PC-3 (cell line): ENCODE results near the gene MAP2K1.

Source experiments
- CTCF ChIP-seq: fragments of 300-600 bp; sonication (generic); conservative IDR thresholded peaks from 2 replicates; pipeline ENCODE4 v1.5.1; 2017; ENCODE audit warnings: antibody characterized with exemption, low read depth, mild to moderate bottlenecking, low read length
- EZH2 ChIP-seq: fragments of 300-600 bp; sonication (generic); IDR thresholded peaks from one replicate; pipeline ENCODE4 v1.6.1; 2017; ENCODE audit warnings: antibody characterized with exemption, mild to moderate bottlenecking, low read length; ENCODE audit not compliant: unreplicated experiment
- EZH2phosphoT487 ChIP-seq: fragments of 300-600 bp; sonication (generic); IDR thresholded peaks from 2 replicates; pipeline ENCODE4 v1.6.1; 2018; ENCODE audit warnings: mild to moderate bottlenecking, antibody characterized with exemption, low read length, borderline replicate concordance

DNA sequence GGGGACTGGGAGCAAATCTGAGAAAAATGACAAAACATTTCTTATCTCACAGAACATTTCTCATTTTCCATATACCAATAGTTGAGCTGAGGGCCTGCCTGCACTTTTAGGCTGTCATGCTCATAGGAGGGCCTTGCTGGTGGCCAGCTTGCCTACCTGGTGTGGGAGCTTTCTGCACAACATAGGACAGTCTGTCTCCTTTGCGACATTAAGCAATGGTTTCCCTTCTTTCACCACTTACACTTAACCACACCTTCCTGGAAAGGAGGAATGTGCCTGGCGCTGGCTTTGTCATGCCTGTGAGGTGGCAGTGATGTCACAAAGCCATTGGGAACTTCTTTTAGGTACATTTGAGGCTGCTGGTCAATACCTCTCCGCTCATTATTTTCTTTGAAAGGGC lies 105.1 kb downstream of the MAP2K1 start:
- TF ChIP-seq EZH2 = no peak
- TF ChIP-seq CTCF = no peak
- TF ChIP-seq EZH2phosphoT487 = no peak
